ENCODE measurements around the gene SPAAR.

DNA sequence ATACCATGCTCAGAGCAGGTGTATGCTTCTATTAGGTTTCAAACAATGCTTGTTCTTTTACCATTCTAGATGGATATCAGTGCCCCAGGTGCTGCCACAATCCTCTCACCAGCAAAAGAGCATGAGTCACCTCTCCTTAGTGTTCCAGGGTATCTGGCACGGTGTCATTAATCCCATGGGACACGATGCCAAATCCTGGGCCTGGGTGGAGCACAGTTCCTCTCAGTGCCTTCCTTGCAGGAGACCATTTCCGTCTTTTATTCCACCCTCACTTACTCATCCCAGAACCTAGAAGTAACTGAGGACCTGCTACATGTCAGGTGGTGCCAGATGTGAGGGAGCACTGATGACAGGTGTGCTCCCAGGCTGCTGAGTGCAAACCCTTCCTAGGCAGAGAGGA, 37.7 kb upstream of the SPAAR start:
- TF ChIP-seq POLR2A (IDR thresholded peaks at IDR 0.05) = no peak
- TF ChIP-seq, protein P1, sequence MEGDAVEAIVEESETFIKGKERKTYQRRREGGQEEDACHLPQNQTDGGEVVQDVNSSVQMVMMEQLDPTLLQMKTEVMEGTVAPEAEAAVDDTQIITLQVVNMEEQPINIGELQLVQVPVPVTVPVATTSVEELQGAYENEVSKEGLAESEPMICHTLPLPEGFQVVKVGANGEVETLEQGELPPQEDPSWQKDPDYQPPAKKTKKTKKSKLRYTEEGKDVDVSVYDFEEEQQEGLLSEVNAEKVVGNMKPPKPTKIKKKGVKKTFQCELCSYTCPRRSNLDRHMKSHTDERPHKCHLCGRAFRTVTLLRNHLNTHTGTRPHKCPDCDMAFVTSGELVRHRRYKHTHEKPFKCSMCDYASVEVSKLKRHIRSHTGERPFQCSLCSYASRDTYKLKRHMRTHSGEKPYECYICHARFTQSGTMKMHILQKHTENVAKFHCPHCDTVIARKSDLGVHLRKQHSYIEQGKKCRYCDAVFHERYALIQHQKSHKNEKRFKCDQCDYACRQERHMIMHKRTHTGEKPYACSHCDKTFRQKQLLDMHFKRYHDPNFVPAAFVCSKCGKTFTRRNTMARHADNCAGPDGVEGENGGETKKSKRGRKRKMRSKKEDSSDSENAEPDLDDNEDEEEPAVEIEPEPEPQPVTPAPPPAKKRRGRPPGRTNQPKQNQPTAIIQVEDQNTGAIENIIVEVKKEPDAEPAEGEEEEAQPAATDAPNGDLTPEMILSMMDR (IDR thresholded peaks at IDR 0.05) = no peak

Measured in prostate gland (tissue), 2 donors.